ENCODE results near the gene TIMM44.

Gene TIMM44

DNA sequence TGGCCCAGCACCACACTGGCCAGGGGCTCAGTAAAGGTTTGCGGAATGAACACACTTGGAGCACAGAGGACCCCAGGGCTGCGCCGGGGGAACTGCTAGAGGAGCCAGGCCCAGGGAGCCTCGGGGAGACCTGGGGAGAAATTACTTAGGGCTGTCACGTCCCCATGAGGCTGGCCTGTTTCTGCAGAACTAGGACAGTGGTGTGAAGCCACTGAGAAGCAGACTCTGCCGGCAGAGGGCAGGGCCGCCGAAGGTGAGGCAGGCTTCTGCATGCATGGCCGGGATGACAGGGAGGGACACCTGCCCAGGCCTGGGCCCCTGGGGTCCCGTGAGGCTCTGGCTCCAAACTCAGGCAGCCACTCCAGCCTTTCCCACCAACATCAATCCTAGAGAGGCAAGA, 35.5 kb upstream of the TIMM44 start:
- H3K79me2 ChIP-seq (ENCODE audit: control insufficient read depth, insufficient read depth, low read length): peaks cover 10% of the 10 kb centered on the region
- no peak overlapping the region for H4K8ac ChIP-seq (ENCODE audit: low read depth, low read length)
- no peak overlapping the region for H3K9ac ChIP-seq (ENCODE audit: low read length)
- H3K27ac ChIP-seq (ENCODE audit: low read depth, low read length): no peak overlapping the region
- H2BK5ac ChIP-seq (ENCODE audit: low read length): no peak overlapping the region
- no peak overlapping the region for H2BK120ac ChIP-seq (ENCODE audit: low read depth, low read length)
- H3K36me3 ChIP-seq (ENCODE audit: control insufficient read depth, insufficient read depth, low read length): peaks cover 31% of the 10 kb centered on the region
- H2AK5ac ChIP-seq (ENCODE audit: low read length): no peak overlapping the region
- peaks cover 25% of the 10 kb centered on the region for H3K79me1 ChIP-seq (ENCODE audit: low read length)
- no peak overlapping the region for H3K4me3 ChIP-seq (ENCODE audit: low read length)
- no peaks in the 10 kb centered on the region for H3K4me1 ChIP-seq (ENCODE audit: control insufficient read depth, low read depth, low read length)
- no peaks in the 10 kb centered on the region for H3K27me3 ChIP-seq (ENCODE audit: insufficient read depth, low read length, poor library complexity)
- H3K4ac ChIP-seq (ENCODE audit: low read depth, low read length): no peak overlapping the region
- no peak for DNase-seq
- H2BK15ac ChIP-seq (replicated peaks; ENCODE audit: low read depth): no peak overlapping the region
- WGBS (ENCODE audit: extremely low coverage, insufficient coverage, low lambda C conversion rate): no CpG with 5 or more reads among the region's 10 CpGs
- H3K56ac ChIP-seq (ENCODE audit: low read length): no peak overlapping the region
- H3K18ac ChIP-seq (ENCODE audit: low read length): no peak overlapping the region
- no peak overlapping the region for H3K4me2 ChIP-seq (ENCODE audit: low read length)
- no peak overlapping the region for H4K5ac ChIP-seq (ENCODE audit: low read length)
- no peak overlapping the region for H3K23ac ChIP-seq (ENCODE audit: low read length)

DNA sequence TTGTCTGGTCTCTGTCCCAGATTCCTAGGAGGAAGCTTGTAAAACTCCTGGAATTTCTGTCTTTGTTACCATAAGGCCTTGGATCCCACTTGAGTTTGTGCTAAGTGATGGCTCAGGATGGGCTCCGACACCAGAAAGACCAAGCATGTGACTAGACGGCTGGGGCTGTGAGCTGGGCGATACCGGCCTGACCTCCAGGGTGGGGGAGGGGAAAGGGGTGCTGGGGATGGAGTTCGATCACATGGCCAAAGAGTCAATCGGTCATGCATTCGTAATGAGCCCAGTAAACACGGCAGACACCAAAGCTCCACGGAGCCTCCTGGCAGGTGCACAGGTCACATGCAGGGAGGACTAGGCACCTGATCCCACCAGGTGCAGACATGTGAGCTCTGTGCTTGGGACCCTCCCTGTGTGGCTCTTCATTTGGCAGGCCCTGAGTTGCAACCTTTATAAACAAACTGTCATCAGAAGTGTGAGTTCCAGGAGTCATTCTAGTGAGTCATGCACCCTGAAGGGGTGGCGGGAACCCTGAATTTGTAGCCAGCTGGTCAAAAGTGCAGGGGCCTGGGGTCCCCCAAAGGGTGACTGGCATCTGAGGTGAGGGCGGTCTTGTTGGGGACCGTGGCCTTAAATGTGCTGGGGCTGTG, 34.8 kb upstream of the TIMM44 start:
- Histone ChIP-seq H2BK120ac (ENCODE audit: low read depth, low read length) (no peak overlapping the region), H3K79me2 (ENCODE audit: control insufficient read depth, insufficient read depth, low read length) (peaks cover 4% of the 10 kb centered on the region), H3K9ac (ENCODE audit: low read length) (no peak overlapping the region), H3K4me1 (ENCODE audit: control insufficient read depth, low read depth, low read length) (no peaks in the 10 kb centered on the region), H2BK15ac (replicated peaks; ENCODE audit: low read depth) (no peak overlapping the region), H2AK5ac (ENCODE audit: low read length) (no peak overlapping the region), H3K56ac (ENCODE audit: low read length) (no peak overlapping the region), H3K79me1 (ENCODE audit: low read length) (peaks cover 20% of the 10 kb centered on the region), H3K27me3 (ENCODE audit: insufficient read depth, low read length, poor library complexity) (no peaks in the 10 kb centered on the region), H3K27ac (ENCODE audit: low read depth, low read length) (no peak overlapping the region), H3K4me2 (ENCODE audit: low read length) (no peak overlapping the region), H3K23ac (ENCODE audit: low read length) (no peak overlapping the region), H4K5ac (ENCODE audit: low read length) (no peak overlapping the region), H3K36me3 (ENCODE audit: control insufficient read depth, insufficient read depth, low read length) (peaks cover 34% of the 10 kb centered on the region), H4K8ac (ENCODE audit: low read depth, low read length) (no peak overlapping the region), H3K4ac (ENCODE audit: low read depth, low read length) (no peak overlapping the region), H2BK5ac (ENCODE audit: low read length) (no peak overlapping the region), H3K4me3 (ENCODE audit: low read length) (no peak overlapping the region), H3K18ac (ENCODE audit: low read length) (no peak overlapping the region)
- WGBS (ENCODE audit: extremely low coverage, insufficient coverage, low lambda C conversion rate): no CpG with 5 or more reads among the region's 12 CpGs
- DNase-seq: no peak

DNA sequence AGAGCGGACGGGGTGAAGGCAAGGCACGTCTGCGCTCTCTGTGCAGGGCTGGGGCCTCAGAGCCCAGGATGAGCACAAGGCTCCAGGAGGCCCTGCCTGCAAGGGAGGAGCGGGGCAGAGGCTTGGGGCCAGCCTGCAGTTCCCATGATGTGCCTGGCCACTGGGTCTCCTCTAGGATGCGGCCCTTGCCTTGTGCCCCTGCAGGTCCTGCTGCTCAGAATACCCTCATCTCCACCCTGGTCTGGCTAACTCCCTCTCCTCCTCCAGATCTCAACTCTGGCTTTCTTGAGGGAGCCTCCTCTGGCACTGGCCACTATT, 34.2 kb upstream of the TIMM44 start:
- Histone ChIP-seq H3K56ac (ENCODE audit: low read length) (no peak overlapping the region), H3K79me1 (ENCODE audit: low read length) (peaks cover 16% of the 10 kb centered on the region), H3K4ac (ENCODE audit: low read depth, low read length) (no peak overlapping the region), H3K4me3 (ENCODE audit: low read length) (no peak overlapping the region), H2BK120ac (ENCODE audit: low read depth, low read length) (no peak overlapping the region), H4K5ac (ENCODE audit: low read length) (no peak overlapping the region), H3K9ac (ENCODE audit: low read length) (no peak overlapping the region), H3K18ac (ENCODE audit: low read length) (no peak overlapping the region), H2AK5ac (ENCODE audit: low read length) (no peak overlapping the region), H3K27me3 (ENCODE audit: insufficient read depth, low read length, poor library complexity) (no peaks in the 10 kb centered on the region), H2BK15ac (replicated peaks; ENCODE audit: low read depth) (no peak overlapping the region), H3K27ac (ENCODE audit: low read depth, low read length) (no peak overlapping the region), H3K79me2 (ENCODE audit: control insufficient read depth, insufficient read depth, low read length) (peaks cover 3% of the 10 kb centered on the region), H3K4me1 (ENCODE audit: control insufficient read depth, low read depth, low read length) (no peaks in the 10 kb centered on the region), H3K23ac (ENCODE audit: low read length) (no peak overlapping the region), H4K8ac (ENCODE audit: low read depth, low read length) (no peak overlapping the region), H2BK5ac (ENCODE audit: low read length) (no peak overlapping the region), H3K36me3 (ENCODE audit: control insufficient read depth, insufficient read depth, low read length) (peaks cover 32% of the 10 kb centered on the region), H3K4me2 (ENCODE audit: low read length) (no peak overlapping the region)
- WGBS (ENCODE audit: extremely low coverage, insufficient coverage, low lambda C conversion rate): no CpG with 5 or more reads among the region's 6 CpGs
- DNase-seq: no peak

DNA sequence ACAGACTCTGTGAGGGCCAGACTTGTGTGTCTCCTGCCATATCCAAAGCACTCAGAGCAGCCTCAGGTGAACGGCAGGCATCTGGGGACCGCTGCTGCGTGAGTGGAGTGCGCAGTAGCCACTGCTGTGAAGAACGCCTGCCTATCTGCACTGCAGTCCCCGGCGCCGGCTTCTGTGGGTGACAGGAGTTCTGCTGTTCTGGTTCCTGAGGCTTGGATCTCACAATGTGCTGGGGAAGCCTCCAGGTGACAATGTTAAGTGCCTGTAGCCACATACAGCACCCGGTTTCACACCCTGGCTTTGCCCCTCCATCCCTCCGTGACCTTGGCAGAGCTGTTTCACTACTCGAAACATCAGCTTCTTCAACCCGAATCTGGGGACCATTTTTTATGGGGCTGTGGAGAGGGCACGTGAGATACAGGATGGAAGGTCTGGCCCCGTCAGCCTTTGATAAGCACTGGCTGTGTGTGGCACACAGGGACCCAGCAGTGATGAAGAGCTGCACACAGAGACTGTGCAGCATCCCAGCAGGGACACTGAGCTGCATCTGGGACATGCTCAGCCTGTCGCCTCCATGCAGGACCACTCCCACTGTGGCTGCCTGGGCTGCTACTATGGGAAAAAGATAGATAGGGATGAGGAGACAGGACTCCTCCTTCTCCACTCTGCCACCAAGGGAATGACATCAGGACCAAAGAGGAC, 33.7 kb upstream of the TIMM44 start:
- Histone ChIP-seq H3K4me3 (ENCODE audit: low read length) (no peak overlapping the region), H2BK15ac (replicated peaks; ENCODE audit: low read depth) (no peak overlapping the region), H3K4me2 (ENCODE audit: low read length) (no peak overlapping the region), H3K4me1 (ENCODE audit: control insufficient read depth, low read depth, low read length) (no peaks in the 10 kb centered on the region), H3K56ac (ENCODE audit: low read length) (no peak overlapping the region), H2BK120ac (ENCODE audit: low read depth, low read length) (no peak overlapping the region), H4K8ac (ENCODE audit: low read depth, low read length) (no peak overlapping the region), H4K5ac (ENCODE audit: low read length) (no peak overlapping the region), H3K36me3 (ENCODE audit: control insufficient read depth, insufficient read depth, low read length) (peaks cover 34% of the 10 kb centered on the region), H3K79me2 (ENCODE audit: control insufficient read depth, insufficient read depth, low read length) (peaks cover 2% of the 10 kb centered on the region), H3K4ac (ENCODE audit: low read depth, low read length) (no peak overlapping the region), H3K18ac (ENCODE audit: low read length) (no peak overlapping the region), H3K27me3 (ENCODE audit: insufficient read depth, low read length, poor library complexity) (no peaks in the 10 kb centered on the region), H2AK5ac (ENCODE audit: low read length) (no peak overlapping the region), H3K23ac (ENCODE audit: low read length) (no peak overlapping the region), H2BK5ac (ENCODE audit: low read length) (no peak overlapping the region), H3K9ac (ENCODE audit: low read length) (no peak overlapping the region), H3K27ac (ENCODE audit: low read depth, low read length) (no peak overlapping the region), H3K79me1 (ENCODE audit: low read length) (peaks cover 13% of the 10 kb centered on the region)
- no peak for DNase-seq
- WGBS (ENCODE audit: extremely low coverage, insufficient coverage, low lambda C conversion rate): no CpG with 5 or more reads among the region's 15 CpGs

DNA sequence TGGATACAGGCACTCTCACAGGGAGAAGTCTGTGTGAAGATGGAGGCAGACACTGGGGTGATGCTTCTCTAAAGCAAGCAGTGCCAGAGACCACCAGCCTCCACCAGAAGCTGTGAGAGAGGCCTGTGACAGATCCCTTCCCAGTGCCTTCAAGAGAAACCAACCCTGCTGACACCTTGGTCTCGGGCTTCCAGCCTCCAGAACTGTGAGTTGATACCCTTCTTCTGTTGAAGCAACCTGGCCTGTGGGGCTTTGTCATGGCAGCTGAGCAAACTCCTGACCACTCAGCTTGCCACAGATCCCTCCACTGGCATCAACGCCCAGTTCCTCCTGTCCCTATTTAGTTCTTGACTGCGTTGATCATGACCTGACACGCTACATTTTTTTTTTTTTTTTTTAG, 33.0 kb upstream of the TIMM44 start:
- no peak overlapping the region for H3K4me3 ChIP-seq (ENCODE audit: low read length)
- no peak overlapping the region for H2AK5ac ChIP-seq (ENCODE audit: low read length)
- no peak overlapping the region for H2BK5ac ChIP-seq (ENCODE audit: low read length)
- H3K56ac ChIP-seq (ENCODE audit: low read length): no peak overlapping the region
- no peak overlapping the region for H4K8ac ChIP-seq (ENCODE audit: low read depth, low read length)
- H2BK120ac ChIP-seq (ENCODE audit: low read depth, low read length): no peak overlapping the region
- no peaks in the 10 kb centered on the region for H3K27me3 ChIP-seq (ENCODE audit: insufficient read depth, low read length, poor library complexity)
- peaks cover 37% of the 10 kb centered on the region for H3K36me3 ChIP-seq (ENCODE audit: control insufficient read depth, insufficient read depth, low read length)
- no peak overlapping the region for H2BK15ac ChIP-seq (replicated peaks; ENCODE audit: low read depth)
- H3K23ac ChIP-seq (ENCODE audit: low read length): no peak overlapping the region
- peaks cover 2% of the 10 kb centered on the region for H3K79me2 ChIP-seq (ENCODE audit: control insufficient read depth, insufficient read depth, low read length)
- no peak for DNase-seq
- no peak overlapping the region for H3K9ac ChIP-seq (ENCODE audit: low read length)
- WGBS (ENCODE audit: extremely low coverage, insufficient coverage, low lambda C conversion rate): no CpG with 5 or more reads among the region's 4 CpGs
- H3K27ac ChIP-seq (ENCODE audit: low read depth, low read length): no peak overlapping the region
- no peak overlapping the region for H4K5ac ChIP-seq (ENCODE audit: low read length)
- H3K4ac ChIP-seq (ENCODE audit: low read depth, low read length): no peak overlapping the region
- H3K4me1 ChIP-seq (ENCODE audit: control insufficient read depth, low read depth, low read length): no peaks in the 10 kb centered on the region
- H3K79me1 ChIP-seq (ENCODE audit: low read length): peaks cover 10% of the 10 kb centered on the region
- no peak overlapping the region for H3K18ac ChIP-seq (ENCODE audit: low read length)
- H3K4me2 ChIP-seq (ENCODE audit: low read length): no peak overlapping the region

DNA sequence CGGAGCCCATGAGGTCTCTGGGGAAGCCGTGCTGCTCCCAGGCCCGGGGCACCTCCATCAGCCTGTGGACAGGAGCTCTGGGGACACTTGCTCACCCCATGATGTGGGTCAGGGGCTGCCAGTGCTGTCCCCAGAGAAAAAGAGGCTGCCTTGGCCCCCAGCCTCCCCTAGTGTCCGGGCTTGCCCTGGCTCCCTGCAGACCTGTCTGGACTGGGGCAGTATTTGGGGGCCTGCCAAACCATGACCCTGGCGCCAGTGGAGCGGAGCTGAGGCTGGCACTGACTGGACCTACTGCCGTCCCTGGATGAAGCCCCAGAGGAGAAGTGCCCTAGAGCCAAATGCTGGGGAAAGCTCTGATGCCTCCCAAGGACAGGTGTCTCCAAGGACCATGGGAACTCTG, 31.6 kb upstream of the TIMM44 start:
- Histone ChIP-seq H3K27ac (ENCODE audit: low read depth, low read length) (no peak overlapping the region), H2BK15ac (replicated peaks; ENCODE audit: low read depth) (no peak overlapping the region), H2BK5ac (ENCODE audit: low read length) (no peak overlapping the region), H3K56ac (ENCODE audit: low read length) (no peak overlapping the region), H2BK120ac (ENCODE audit: low read depth, low read length) (no peak overlapping the region), H3K4me2 (ENCODE audit: low read length) (no peak overlapping the region), H3K4me3 (ENCODE audit: low read length) (no peak overlapping the region), H3K36me3 (ENCODE audit: control insufficient read depth, insufficient read depth, low read length) (peaks cover 32% of the 10 kb centered on the region), H4K8ac (ENCODE audit: low read depth, low read length) (no peak overlapping the region), H2AK5ac (ENCODE audit: low read length) (no peak overlapping the region), H3K79me2 (ENCODE audit: control insufficient read depth, insufficient read depth, low read length) (peaks cover 2% of the 10 kb centered on the region), H3K9ac (ENCODE audit: low read length) (no peak overlapping the region), H3K18ac (ENCODE audit: low read length) (no peak overlapping the region), H3K79me1 (ENCODE audit: low read length) (peaks cover 8% of the 10 kb centered on the region), H3K4ac (ENCODE audit: low read depth, low read length) (no peak overlapping the region), H3K23ac (ENCODE audit: low read length) (no peak overlapping the region), H3K4me1 (ENCODE audit: control insufficient read depth, low read depth, low read length) (no peaks in the 10 kb centered on the region), H4K5ac (ENCODE audit: low read length) (no peak overlapping the region), H3K27me3 (ENCODE audit: insufficient read depth, low read length, poor library complexity) (no peaks in the 10 kb centered on the region)
- DNase-seq: no peak
- no CpG with 5 or more reads among the region's 7 CpGs for WGBS (ENCODE audit: extremely low coverage, insufficient coverage, low lambda C conversion rate)

All from mesendoderm (in vitro differentiated cells).